Endothelial cell (in vitro differentiated cells): ENCODE results near the gene GMPR. TPM values are rescaled to one million over a fixed set of nuclear protein-coding genes. Genes with fewer than 3 reads are reported as not detected.

ENCODE experiments used
- DNase-seq: peaks from one replicate; pipeline ENCODE4 v3.0.0; 2021; ENCODE audit warnings: low spot score
- H3K27ac Mint-ChIP-seq: one replicate; pipeline ENCODE4 v1.8.0; 2021; ENCODE audit warnings: mixed read lengths, inconsistent platforms; ENCODE audit not compliant: unreplicated experiment
- H3K27me3 Mint-ChIP-seq: one replicate; pipeline ENCODE4 v1.8.0; 2021; ENCODE audit warnings: mild to moderate bottlenecking, moderate library complexity, mixed read lengths, inconsistent platforms; ENCODE audit not compliant: unreplicated experiment
- H3K36me3 Mint-ChIP-seq: one replicate; pipeline ENCODE4 v1.8.0; 2021; ENCODE audit warnings: mild to moderate bottlenecking, low read depth, mixed read lengths, inconsistent platforms; ENCODE audit not compliant: unreplicated experiment
- H3K4me1 Mint-ChIP-seq: one replicate; pipeline ENCODE4 v1.8.0; 2021; ENCODE audit warnings: mild to moderate bottlenecking, mixed read lengths, inconsistent platforms; ENCODE audit not compliant: unreplicated experiment
- H3K4me3 Mint-ChIP-seq: one replicate; pipeline ENCODE4 v1.8.0; 2021; ENCODE audit warnings: mild to moderate bottlenecking, mixed read lengths, inconsistent platforms; ENCODE audit not compliant: unreplicated experiment
- H3K9me3 Mint-ChIP-seq: one replicate; pipeline ENCODE4 v1.8.0; 2021; ENCODE audit warnings: mixed read lengths, inconsistent platforms; ENCODE audit not compliant: unreplicated experiment
- CTCF ChIP-seq: fragments of 200-600 bp; sonication (generic); IDR thresholded peaks from one replicate; pipeline ENCODE4 v1.5.0; 2021; ENCODE audit warnings: antibody characterized with exemption; ENCODE audit not compliant: unreplicated experiment
- total RNA-seq: library from RNA; stranded (reverse); fragmentation: NEBNext Ultra II Directional; extraction: Animal tissue kit (Norgen Biotek cat#: 25700); gene quantifications from one replicate; pipeline ENCODE4 v1.2.1, GENCODE V29; 2021; ENCODE audit not compliant: unreplicated experiment

GMPR gene
- total RNA-seq, 1 donor from 2014 or later, result 1.8 TPM

- DNase-seq, result no peak
- Mint-ChIP-seq H3K4me1 (peaks cover 5% of the 10 kb centered on the region), H3K36me3 (no peaks in the 10 kb centered on the region), H3K27ac (no peak overlapping the region), H3K4me3 (no peak overlapping the region), H3K9me3 (no peaks in the 10 kb centered on the region), H3K27me3 (peaks cover 3% of the 10 kb centered on the region)
- no peak for TF ChIP-seq CTCF
Measured at GRCh38 chr6:16205377-16206144, 32.8 kb upstream of the GMPR start.

GRCh38 chr6:16206595-16207037 lies 31.8 kb upstream of the GMPR start:
- DNase-seq, result peak; percentile 53
- Mint-ChIP-seq H3K27me3 (peaks cover 3% of the 10 kb centered on the region), H3K27ac (no peak overlapping the region), H3K9me3 (no peaks in the 10 kb centered on the region), H3K4me1 (peaks cover 5% of the 10 kb centered on the region), H3K4me3 (no peak overlapping the region), H3K36me3 (no peaks in the 10 kb centered on the region)
- peak; percentile 98 for TF ChIP-seq CTCF

- Mint-ChIP-seq H3K4me1 (peaks cover 5% of the 10 kb centered on the region), H3K36me3 (no peaks in the 10 kb centered on the region), H3K27ac (no peak overlapping the region), H3K4me3 (no peak overlapping the region), H3K27me3 (peaks cover 3% of the 10 kb centered on the region), H3K9me3 (no peaks in the 10 kb centered on the region)
- no peak for TF ChIP-seq CTCF
- DNase-seq, result no peak
Measured at GRCh38 chr6:16208989-16209388, 29.4 kb upstream of the GMPR start.

- Mint-ChIP-seq H3K4me1 (peaks cover 5% of the 10 kb centered on the region), H3K36me3 (no peaks in the 10 kb centered on the region), H3K4me3 (no peak overlapping the region), H3K27ac (no peak overlapping the region), H3K27me3 (peaks cover 3% of the 10 kb centered on the region), H3K9me3 (no peaks in the 10 kb centered on the region)
- no peak for DNase-seq
- no peak for TF ChIP-seq CTCF
Measured at GRCh38 chr6:16209539-16209938, 28.8 kb upstream of the GMPR start.

- H3K27ac Mint-ChIP-seq, result no peak overlapping the region
- no peak for TF ChIP-seq CTCF
- H3K9me3 Mint-ChIP-seq, result no peaks in the 10 kb centered on the region
- H3K4me3 Mint-ChIP-seq, result no peak overlapping the region
- H3K4me1 Mint-ChIP-seq, result peaks cover 6% of the 10 kb centered on the region
- peaks cover 2% of the 10 kb centered on the region for H3K27me3 Mint-ChIP-seq
- DNase-seq, result no peak
- H3K36me3 Mint-ChIP-seq, result no peaks in the 10 kb centered on the region
Measured at GRCh38 chr6:16212276-16212675, 26.1 kb upstream of the GMPR start.
